ENCODE results near the gene WDR43. TPM values are rescaled to one million over a fixed set of nuclear protein-coding genes. Genes with fewer than 3 reads are reported as not detected.
A peak's percentile ranks its signal among the peaks of the same experiment; 100 is the strongest.

The WDR43 gene
- total and polyA plus RNA-seq, 9 of the 15 experiments (the other 6 are each of a cell fraction or from before 2014, with no cell fraction given), result 34.6 to 197 (median 105) TPM

- TF ChIP-seq EP300 (IDR thresholded peaks at IDR 0.05; ENCODE audit: low read length), result peak; percentile 54; the same call in 1 of the 2 replicates
- TF ChIP-seq PATZ1 (CRISPR knock-in tag; IDR thresholded peaks at IDR 0.05; ENCODE audit: borderline replicate concordance), result no peak
- TF ChIP-seq CGGBP1 (CRISPR knock-in tag; IDR thresholded peaks at IDR 0.05), result no peak
- peak in 1 of 2 experiments; percentile 88; a peak in 1 of 4 replicates for TF ChIP-seq MLX (CRISPR knock-in tag; conservative IDR thresholded peaks at IDR 0.05)
- TF ChIP-seq ZNF41 (CRISPR knock-in tag; conservative IDR thresholded peaks at IDR 0.05), result no peak
- TF ChIP-seq GTF2A2 (tag; IDR thresholded peaks at IDR 0.05), result no peak
- TF ChIP-seq ZBTB43 (CRISPR knock-in tag; IDR thresholded peaks at IDR 0.05), result no peak
- no peak for TF ChIP-seq CREBBP (IDR thresholded peaks at IDR 0.05; ENCODE audit: low read depth, low read length)
- no peak for TF ChIP-seq POLR3A (IDR thresholded peaks at IDR 0.05; ENCODE audit: borderline replicate concordance, extremely low read depth, insufficient read depth, insufficient read length)
- TF ChIP-seq ZFX (CRISPR knock-in tag; IDR thresholded peaks at IDR 0.05), result peak; percentile 83
- peak; percentile 80 for TF ChIP-seq TGIF2 (CRISPR knock-in tag; IDR thresholded peaks at IDR 0.05)
- TF ChIP-seq CBFA2T3 (IDR thresholded peaks at IDR 0.05), result no peak
- peak; percentile 75; the same call in 1 of the 2 replicates for TF ChIP-seq ZNF511 (CRISPR knock-in tag; IDR thresholded peaks at IDR 0.05)
- no peak for TF ChIP-seq MAFK (IDR thresholded peaks at IDR 0.05; ENCODE audit: low read length)
- peak; percentile 57 to 64 for TF ChIP-seq E2F6 (IDR thresholded peaks at IDR 0.05; ENCODE audit: borderline replicate concordance in 1 of 2, extremely low read depth in 1 of 2, insufficient read depth in 1 of 2, insufficient read length in 1 of 2, low read depth in 1 of 2, low read length in 1 of 2, poor library complexity in 1 of 2, severe bottlenecking in 1 of 2)
- peak; percentile 42; the same call in 1 of the 2 replicates for TF ChIP-seq KAT7 (CRISPR knock-in tag; IDR thresholded peaks at IDR 0.05; ENCODE audit: borderline replicate concordance)
- TF ChIP-seq SMARCB1 (IDR thresholded peaks at IDR 0.05; ENCODE audit: insufficient read length, low read depth), result no peak
- peak; percentile 37; the same call in 1 of the 2 replicates for TF ChIP-seq RAD51 (IDR thresholded peaks at IDR 0.05; ENCODE audit: borderline replicate concordance, low read depth)
- no peak for TF ChIP-seq SMARCC2 (IDR thresholded peaks at IDR 0.05; ENCODE audit: low read depth)
- TF ChIP-seq NCOR1 (IDR thresholded peaks at IDR 0.05), result 0 out of 2 replicates have a peak, but pooled peaks have one; percentile 16
- TF ChIP-seq ZNF324 (CRISPR knock-in tag; IDR thresholded peaks at IDR 0.05), result no peak
These were observed at the start of gene WDR43 (continued) for GRCh38 chr2:28894470-28895188.
